Peyer's patch (tissue), 4 donors: Measurements from ENCODE around the gene CAPS. TPM values are rescaled to one million over a fixed set of nuclear protein-coding genes. Genes with fewer than 3 reads are reported as not detected.
"Not testable (repeated sequence)": the region's sequence is repeated elsewhere in the genome, so short reads cannot be mapped to it uniquely, and the experiment has no call there.

Experiments
- DNase-seq, 3 donors: peaks; one replicate each; pipeline ENCODE4 v3.0.0-alpha.2; 2017 to 2019
- H3K27ac ChIP-seq, 4 donors: fragments of 200-600 bp; sonication (generic); one replicate each; pipeline ENCODE4 v1.5.1; 2016 to 2019
- H3K27me3 ChIP-seq, 2 donors: fragments of 200-600 bp; sonication (generic); one replicate each; pipeline ENCODE4 v1.5.1; 2019
- H3K36me3 ChIP-seq, 3 donors: fragments of 200-600 bp; sonication (generic); one replicate each; pipeline ENCODE4 v1.5.1; 2016 to 2019
- H3K4me1 ChIP-seq, 4 donors: fragments of 200-600 bp; sonication (generic); one replicate each; pipeline ENCODE4 v1.5.1; 2016 to 2019
- H3K4me3 ChIP-seq, 4 donors: fragments of 200-600 bp; sonication (generic); 1 replicate in 3 of 4; 2 replicates in 1 of 4; pipeline ENCODE4 v1.5.1; 2016 to 2019; ENCODE audit warnings: mild to moderate bottlenecking in 1 of 4
- H3K9me3 ChIP-seq, 4 donors: fragments of 200-600 bp; sonication (generic); one replicate each; pipeline ENCODE4 v1.5.1; 2016 to 2019; ENCODE audit warnings: mild to moderate bottlenecking in 1 of 4
- CTCF ChIP-seq, 6 experiments: fragments of 450-650 bp in 4 of 6; fragments of 200-600 bp in 2 of 6; sonication (generic) in 1 of 6; IDR thresholded peaks; one replicate each; pipeline ENCODE4 v1.5.1; 2017 to 2019; ENCODE audit warnings: antibody characterized with exemption in 6 of 6, mild to moderate bottlenecking in 3 of 6, moderate library complexity in 1 of 6
- POLR2A ChIP-seq, 2 donors: fragments of 450-650 bp; IDR thresholded peaks; one replicate each; pipeline ENCODE4 v1.5.1; 2017; ENCODE audit warnings: antibody characterized with exemption in 2 of 2, mild to moderate bottlenecking in 2 of 2, moderate library complexity in 2 of 2
- total RNA-seq, 4 donors: library from RNA; depleted of rRNA; stranded (reverse); fragments of >200 nt; gene quantifications; one replicate each; pipeline ENCODE4 v1.1.0, GENCODE V29; 2016

CAPS gene
- total RNA-seq, 4 donors from 2014 or later, result 9.5 to 44.6 (median 24.4) TPM

- Histone ChIP-seq H3K9me3 (no peaks in the 10 kb centered on the region), H3K4me3 (peak overlapping the region in 3 of 4 donors; percentile 4 to 30 (median 9)), H3K27ac (peak overlapping the region; percentile 68 to 90 (median 78)), H3K27me3 (no peaks in the 10 kb centered on the region), H3K4me1 (peaks cover 15 to 70% (median 33%) of the 10 kb centered on the region in 4 donors), H3K36me3 (no peaks in the 10 kb centered on the region)
- peak; percentile 69 to 87 (median 76) for DNase-seq
- no peak for TF ChIP-seq CTCF (IDR thresholded peaks at IDR 0.05)
- peak in 1 of 2 donors; percentile 26 for TF ChIP-seq POLR2A (IDR thresholded peaks at IDR 0.05)
Measured at GRCh38 chr19:5961969-5962945, 48.2 kb downstream of the CAPS start.

DNA sequence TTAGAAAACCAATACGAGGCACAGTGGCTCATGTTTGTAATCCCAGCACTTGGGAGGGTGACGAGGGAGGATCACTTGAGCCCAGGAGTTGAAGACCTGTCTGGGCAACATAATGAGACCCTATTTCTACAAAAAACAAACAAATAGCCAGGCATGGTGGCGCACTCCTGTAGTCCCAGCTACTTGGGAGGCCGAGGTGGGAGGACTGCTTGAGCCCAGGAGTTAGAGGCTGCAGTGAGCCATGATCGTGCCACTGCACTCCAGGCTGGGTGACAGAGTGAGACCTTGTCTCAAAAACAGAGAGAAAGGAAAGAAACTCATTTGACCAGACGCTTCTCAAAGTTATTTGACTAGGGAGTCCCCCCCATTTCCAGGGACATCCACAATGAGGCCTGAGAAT lies 49.2 kb downstream of the CAPS start:
- Histone ChIP-seq H3K4me1 (peaks cover 20 to 70% (median 38%) of the 10 kb centered on the region in 4 donors), H3K27ac (peak overlapping the region; percentile 68 to 90 (median 78))
- H3K4me3 ChIP-seq, H3K36me3 ChIP-seq, H3K9me3 ChIP-seq, DNase-seq, H3K27me3 ChIP-seq: not testable (repeated sequence)

GRCh38 chr19:5963855-5964254 lies 49.8 kb downstream of the CAPS start:
- DNase-seq, result no peak

GRCh38 chr19:5964816-5965565 lies 50.9 kb downstream of the CAPS start:
- Histone ChIP-seq H3K4me3 (no peak overlapping the region), H3K27ac (no peak overlapping the region), H3K9me3 (no peaks in the 10 kb centered on the region), H3K4me1 (peaks cover 16 to 70% (median 42%) of the 10 kb centered on the region in 4 donors), H3K27me3 (no peaks in the 10 kb centered on the region), H3K36me3 (no peaks in the 10 kb centered on the region)
- TF ChIP-seq CTCF (IDR thresholded peaks at IDR 0.05) (no peak), POLR2A (IDR thresholded peaks at IDR 0.05) (no peak)
- no peak for DNase-seq

More at GRCh38 chr19:5963855-5964254, 49.8 kb downstream of the CAPS start:
- H3K4me3 ChIP-seq, result no peak overlapping the region
- peaks cover 16 to 70% (median 41%) of the 10 kb centered on the region in 4 donors for H3K4me1 ChIP-seq
- no peaks in the 10 kb centered on the region for H3K9me3 ChIP-seq
- TF ChIP-seq CTCF (IDR thresholded peaks at IDR 0.05) (no peak), POLR2A (IDR thresholded peaks at IDR 0.05) (no peak)
- H3K36me3 ChIP-seq, result no peaks in the 10 kb centered on the region
- no peaks in the 10 kb centered on the region for H3K27me3 ChIP-seq
- peak overlapping the region in 2 of 4 donors; percentile 77 to 90 for H3K27ac ChIP-seq

Other genes with a start within 250 kb of the CAPS start
- 10 to 100 TPM; 11.6 to 48.0 (median 40.0) TPM for gene MICOS13, start 233.7 kb upstream of the CAPS start, total RNA-seq
- 10 to 100 TPM in 1 of 4 donors, 1 to 10 TPM in 2, not detected in 1; 4.9 to 17.3 (median 7.2) TPM for gene HSD11B1L, start 233.2 kb upstream of the CAPS start, total RNA-seq
- 100 to 1,000 TPM; 170 to 440 (median 262) TPM for gene RPL36, start 224.0 kb upstream of the CAPS start, total RNA-seq
- gene LONP1, start 194.1 kb upstream of the CAPS start, total RNA-seq, result 10 to 100 TPM; 31.7 to 75.9 (median 47.4) TPM
- gene CATSPERD, start 193.6 kb upstream of the CAPS start, total RNA-seq, result not detected
- 10 to 100 TPM in 1 of 4 donors, 1 to 10 TPM in 3; 6.5 to 21.3 (median 9.0) TPM for gene PRR22, start 129.5 kb upstream of the CAPS start, total RNA-seq
- gene DUS3L, start 123.1 kb upstream of the CAPS start, total RNA-seq, result 10 to 100 TPM; 31.5 to 91.6 (median 71.2) TPM
- gene NRTN, start 109.2 kb upstream of the CAPS start, total RNA-seq, result 1 to 10 TPM in 2 of 4 donors, under 1 TPM in 1, not detected in 1; 0.88 to 4.8 (median 3.5) TPM
- 100 to 1,000 TPM in 3 of 4 donors, 10 to 100 TPM in 1; 90.8 to 329 (median 210) TPM for gene FUT6, start 74.6 kb upstream of the CAPS start, total RNA-seq
- 100 to 1,000 TPM in 3 of 4 donors, 10 to 100 TPM in 1; 37.1 to 207 (median 155) TPM for gene FUT3, start 62.8 kb upstream of the CAPS start, total RNA-seq
- not detected for gene FUT5, start 43.7 kb upstream of the CAPS start, total RNA-seq
- gene NDUFA11, start 10.5 kb upstream of the CAPS start, total RNA-seq, result 100 to 1,000 TPM; 101 to 194 (median 169) TPM
- gene VMAC, start 9.4 kb upstream of the CAPS start, total RNA-seq, result 10 to 100 TPM in 3 of 4 donors, 1 to 10 TPM in 1; 9.6 to 24.8 (median 18.4) TPM
- gene RANBP3, start 63.9 kb downstream of the CAPS start, total RNA-seq, result 100 to 1,000 TPM in 2 of 4 donors, 10 to 100 TPM in 2; 59.7 to 104 (median 91.1) TPM
- gene RFX2, start 196.2 kb downstream of the CAPS start, total RNA-seq, result 10 to 100 TPM in 2 of 4 donors, 1 to 10 TPM in 2; 2.6 to 33.9 (median 10.3) TPM
- under 1 TPM in 1 of 4 donors, not detected in 3; 0.57 TPM for gene ACSBG2, start 221.4 kb downstream of the CAPS start, total RNA-seq